Esophagus squamous epithelium (tissue), 5 donors: ENCODE data around the gene CRX. TPM values are rescaled to one million over a fixed set of nuclear protein-coding genes. Genes with fewer than 3 reads are reported as not detected.
"Not testable (repeated sequence)": the region's sequence is repeated elsewhere in the genome, so short reads cannot be mapped to it uniquely, and the experiment has no call there.

ENCODE experiments used
- DNase-seq: peaks from one replicate; lab custom pipeline; 2025; lab: John Stamatoyannopoulos, UW
- H3K27ac ChIP-seq, 4 donors: fragments of 200-600 bp; sonication (generic); one replicate each; pipeline ENCODE4 v1.5.1; 2016 to 2019; ENCODE audit warnings: mild to moderate bottlenecking in 1 of 4
- H3K27me3 ChIP-seq, 4 donors: fragments of 200-600 bp; sonication (generic); 1 replicate in 3 of 4; 2 replicates in 1 of 4; pipeline versions ENCODE4 v1.5.1 to v1.6.0; 2017 to 2021; ENCODE audit warnings: antibody characterized with exemption in 1 of 4
- H3K36me3 ChIP-seq, 3 donors: fragments of 200-600 bp; sonication (generic); one replicate each; pipeline ENCODE4 v1.5.1; 2016 to 2019
- H3K4me1 ChIP-seq, 3 donors: fragments of 200-600 bp; sonication (generic); one replicate each; pipeline ENCODE4 v1.5.1; 2017 to 2019
- H3K4me3 ChIP-seq, 4 donors: fragments of 200-600 bp; sonication (generic); 1 replicate in 3 of 4; 2 replicates in 1 of 4; pipeline ENCODE4 v1.5.1; 2016 to 2019; ENCODE audit warnings: mild to moderate bottlenecking in 2 of 4, moderate library complexity in 1 of 4
- H3K9me3 ChIP-seq, 3 donors: fragments of 200-600 bp; sonication (generic); one replicate each; pipeline ENCODE4 v1.5.1; 2016 to 2019
- CTCF ChIP-seq, 6 experiments: fragments of 450-650 bp in 4 of 6; fragments of 200-600 bp in 2 of 6; sonication (generic) in 2 of 6; IDR thresholded peaks; one replicate each; pipeline ENCODE4 v1.5.1; 2016 to 2019; ENCODE audit warnings: antibody characterized with exemption in 6 of 6, mild to moderate bottlenecking in 4 of 6, moderate library complexity in 4 of 6
- POLR2A ChIP-seq, 4 donors: fragments of 450-650 bp; IDR thresholded peaks; one replicate each; pipeline ENCODE4 v1.6.1; 2017; ENCODE audit warnings: antibody characterized with exemption in 4 of 4, mild to moderate bottlenecking in 4 of 4, moderate library complexity in 3 of 4
- WGBS, 2 donors: methylation state at CpG; one replicate each; pipeline ENCODE4 v1.1.5; 2018; 5-methylcytosine and 5-hydroxymethylcytosine counted together
- intact Hi-C: fragments of 100-400 bp; cut with DNase I; formaldehyde crosslinking; loops from one replicate; pipeline ENCODE4 v1.15.0; 2022
- total RNA-seq, 4 donors: library from RNA; depleted of rRNA; stranded (reverse); fragments of >200 nt; gene quantifications; one replicate each; pipeline ENCODE4 v1.1.0, GENCODE V29; 2016
- donor health status: DM: yes; HTN: yes; CAD: no.

The CRX gene
- not detected for total RNA-seq

- no peaks in the 10 kb centered on the region for H3K9me3 ChIP-seq
- no peak within 1 kb of the TSS for H3K4me3 ChIP-seq
- H3K36me3 ChIP-seq: no peaks in the 10 kb centered on the region
- intact Hi-C loops: no loop called here
- H3K27ac ChIP-seq: no peak within 1 kb of the TSS
- H3K4me1 ChIP-seq: no peaks in the 10 kb centered on the region
- DNase-seq: no peak
- TF ChIP-seq POLR2A (IDR thresholded peaks at IDR 0.05): no peak
- no peak for TF ChIP-seq CTCF (IDR thresholded peaks at IDR 0.05)
- H3K27me3 ChIP-seq: peaks cover 0 to 64% (median 0%) of the 10 kb centered on the region in 4 donors
- WGBS, 2 donors: 44 to 79% methylated on average over 4 to 11 of the region's 15 CpGs
Measured at GRCh38 chr19:47821460-47822020, at the start of gene CRX. Gene CRX, plus strand, starts transcription at chr19:47821937. Its CDS starts 12,507 bp downstream, at chr19:47834444.

GRCh38 chr19:47776568-47776967, 45.2 kb upstream of the CRX start:
- no peak for DNase-seq
- intact Hi-C loops: no loop called here
- Histone ChIP-seq H3K4me1 (peaks cover 25 to 49% (median 34%) of the 10 kb centered on the region in 3 donors), H3K36me3 (peaks cover 7 to 13% (median 8%) of the 10 kb centered on the region in 3 donors), H3K9me3 (no peaks in the 10 kb centered on the region), H3K4me3 (no peak overlapping the region), H3K27me3 (no peaks in the 10 kb centered on the region), H3K27ac (peak overlapping the region; percentile 64 to 99 (median 99))
- TF ChIP-seq CTCF (IDR thresholded peaks at IDR 0.05) (no peak), POLR2A (IDR thresholded peaks at IDR 0.05) (no peak)
- 20 to 52% methylated on average over 4 of the region's 4 CpGs for WGBS, 2 donors

GRCh38 chr19:47777245-47778048, 44.3 kb upstream of the CRX start:
- H3K9me3 ChIP-seq, intact Hi-C loops, H3K27me3 ChIP-seq, DNase-seq: not testable (repeated sequence)
- H3K36me3 ChIP-seq: peaks cover 7 to 21% (median 9%) of the 10 kb centered on the region in 3 donors
- H3K4me1 ChIP-seq: peaks cover 25 to 58% (median 41%) of the 10 kb centered on the region in 3 donors
- 58 to 62% methylated on average over 16 to 17 of the region's 23 CpGs for WGBS, 2 donors
- H3K4me3 ChIP-seq: peak overlapping the region; percentile 84 to 98 (median 94)
- H3K27ac ChIP-seq: peak overlapping the region; percentile 99 to 100 (median 99)

GRCh38 chr19:47778049-47778953, 43.4 kb upstream of the CRX start, which contains the start of gene SELENOW:
Gene SELENOW, plus strand, starts transcription at chr19:47778703. Its CDS starts 83 bp downstream, at chr19:47778786.
- intact Hi-C loops: no loop called here
- Histone ChIP-seq H3K4me3 (peak within 1 kb of the TSS; percentile 84 to 98 (median 94)), H3K9me3 (no peaks in the 10 kb centered on the region), H3K4me1 (peaks cover 25 to 62% (median 44%) of the 10 kb centered on the region in 3 donors), H3K27ac (peak within 1 kb of the TSS; percentile 99 to 100 (median 99)), H3K27me3 (no peaks in the 10 kb centered on the region), H3K36me3 (peaks cover 14 to 30% (median 15%) of the 10 kb centered on the region in 3 donors)
- 0% methylated on average over 15 to 19 of the region's 65 CpGs for WGBS, 2 donors
- TF ChIP-seq POLR2A (IDR thresholded peaks at IDR 0.05) (peak in 3 of 4 donors; percentile 62 to 97 (median 95)), CTCF (IDR thresholded peaks at IDR 0.05) (peak in 1 of 6 experiments; percentile 8)
- no peak for DNase-seq

GRCh38 chr19:47778954-47779351, 42.8 kb upstream of the CRX start:
- no peaks in the 10 kb centered on the region for H3K9me3 ChIP-seq
- 0% methylated on average over 14 of the region's 20 CpGs; no CpG with 5 or more reads in 1 of the 2 donors for WGBS, 2 donors
- TF ChIP-seq POLR2A (IDR thresholded peaks at IDR 0.05) (no peak), CTCF (IDR thresholded peaks at IDR 0.05) (no peak)
- no peak for DNase-seq
- peaks cover 25 to 62% (median 44%) of the 10 kb centered on the region in 3 donors for H3K4me1 ChIP-seq
- peak overlapping the region; percentile 84 to 98 (median 94) for H3K4me3 ChIP-seq
- peaks cover 15 to 36% (median 19%) of the 10 kb centered on the region in 3 donors for H3K36me3 ChIP-seq
- H3K27me3 ChIP-seq: no peaks in the 10 kb centered on the region
- H3K27ac ChIP-seq: peak overlapping the region; percentile 99 to 100 (median 99)
- intact Hi-C loops: no loop called here
